ENCODE results near the gene KCNIP1.
A peak's percentile ranks its signal among the peaks of the same experiment; 100 is the strongest.

KCNIP1 gene

DNA sequence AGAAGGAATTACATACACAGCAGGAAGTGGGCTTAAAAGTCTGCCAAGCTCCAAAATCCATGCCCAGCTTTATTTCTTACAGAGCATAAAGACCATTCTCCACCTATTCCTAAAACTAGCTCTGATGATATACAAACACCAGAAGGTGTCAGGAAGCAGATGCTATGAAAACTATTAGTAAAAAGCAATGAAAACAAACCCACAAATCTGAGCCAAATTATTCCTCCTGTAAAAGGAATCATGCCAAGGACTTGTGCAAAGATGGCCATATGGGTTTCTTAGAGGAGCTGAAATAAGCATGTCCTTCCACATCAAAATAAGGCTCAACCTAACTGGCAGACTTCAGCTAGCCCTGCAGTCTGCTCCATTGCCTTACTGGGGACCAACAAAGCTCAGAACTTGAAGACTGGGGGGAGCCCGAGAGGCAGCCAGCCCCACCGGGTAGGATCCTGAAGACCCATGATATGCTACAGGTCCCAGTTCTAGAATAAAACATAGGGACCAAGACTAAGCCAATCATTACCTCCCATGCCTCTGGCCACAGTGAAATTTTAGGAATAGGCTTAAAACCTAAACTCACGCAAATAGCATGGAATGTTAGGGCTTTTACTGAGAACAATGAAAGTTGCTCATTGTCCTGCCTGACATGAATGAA, 236.9 kb downstream of the KCNIP1 start:
- H3K9me3 ChIP-seq (ENCODE audit: control insufficient read depth, low read length) = no peaks in the 10 kb centered on the region
- no peak overlapping the region for H3K27ac ChIP-seq (ENCODE audit: insufficient read depth, low read depth, low read length, poor library complexity, severe bottlenecking)
- H3K4me3 ChIP-seq (ENCODE audit: insufficient read depth, low read depth, low read length) = no peak overlapping the region
- no peaks in the 10 kb centered on the region for H3K36me3 ChIP-seq (ENCODE audit: control insufficient read depth, insufficient read depth, low read length)
- H3K27me3 ChIP-seq (ENCODE audit: control insufficient read depth, insufficient read depth, low read length, poor library complexity, severe bottlenecking) = peaks cover 17% of the 10 kb centered on the region
- WGBS, 2 experiments = 68 to 73% methylated on average over 3 of the region's 3 CpGs
- no peaks in the 10 kb centered on the region for H3K4me1 ChIP-seq (ENCODE audit: control insufficient read depth, insufficient read depth, low read length)

DNA sequence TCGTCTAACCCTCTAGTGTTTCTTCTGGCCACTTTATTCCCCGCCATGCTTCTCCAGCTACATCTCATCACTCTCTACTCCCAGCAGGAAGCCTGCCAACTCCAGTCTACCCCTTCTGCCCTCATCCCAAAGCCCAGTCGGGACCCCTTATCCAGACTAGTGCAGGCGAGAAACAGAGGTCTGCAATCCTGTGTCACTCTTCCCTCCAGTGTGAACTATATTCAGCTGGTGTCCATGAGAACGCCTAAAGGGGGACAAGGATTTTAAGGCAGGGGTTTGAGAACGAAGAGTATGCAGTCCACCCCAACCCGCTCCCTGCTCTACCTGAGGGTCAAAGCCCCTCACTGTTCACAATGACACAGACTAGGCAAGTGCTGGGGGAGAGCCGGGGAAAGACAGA, 238.0 kb downstream of the KCNIP1 start:
- 92 to 93% methylated on average over 8 of the region's 8 CpGs for WGBS, 2 experiments
- Histone ChIP-seq H3K27ac (ENCODE audit: insufficient read depth, low read depth, low read length, poor library complexity, severe bottlenecking) (no peak overlapping the region), H3K27me3 (ENCODE audit: control insufficient read depth, insufficient read depth, low read length, poor library complexity, severe bottlenecking) (peaks cover 17% of the 10 kb centered on the region), H3K4me1 (ENCODE audit: control insufficient read depth, insufficient read depth, low read length) (peaks cover 8% of the 10 kb centered on the region), H3K4me3 (ENCODE audit: insufficient read depth, low read depth, low read length) (no peak overlapping the region), H3K9me3 (ENCODE audit: control insufficient read depth, low read length) (no peaks in the 10 kb centered on the region), H3K36me3 (ENCODE audit: control insufficient read depth, insufficient read depth, low read length) (no peaks in the 10 kb centered on the region)

- H3K27me3 ChIP-seq (ENCODE audit: control insufficient read depth, insufficient read depth, low read length, poor library complexity, severe bottlenecking) = peaks cover 17% of the 10 kb centered on the region
- WGBS, 2 experiments = 9 to 11% methylated on average over 12 of the region's 12 CpGs
- no peak overlapping the region for H3K27ac ChIP-seq (ENCODE audit: insufficient read depth, low read depth, low read length, poor library complexity, severe bottlenecking)
- no peaks in the 10 kb centered on the region for H3K36me3 ChIP-seq (ENCODE audit: control insufficient read depth, insufficient read depth, low read length)
- no peaks in the 10 kb centered on the region for H3K9me3 ChIP-seq (ENCODE audit: control insufficient read depth, low read length)
- H3K4me3 ChIP-seq (ENCODE audit: insufficient read depth, low read depth, low read length) = peak overlapping the region; percentile 27
- peaks cover 8% of the 10 kb centered on the region for H3K4me1 ChIP-seq (ENCODE audit: control insufficient read depth, insufficient read depth, low read length)
Observed at GRCh38 chr5:170743876-170744212, 240.0 kb downstream of the KCNIP1 start.

- no peaks in the 10 kb centered on the region for H3K36me3 ChIP-seq (ENCODE audit: control insufficient read depth, insufficient read depth, low read length)
- no peaks in the 10 kb centered on the region for H3K9me3 ChIP-seq (ENCODE audit: control insufficient read depth, low read length)
- peak overlapping the region; percentile 26 for H3K27ac ChIP-seq (ENCODE audit: insufficient read depth, low read depth, low read length, poor library complexity, severe bottlenecking)
- no peak overlapping the region for H3K4me3 ChIP-seq (ENCODE audit: insufficient read depth, low read depth, low read length)
- WGBS, 2 experiments = 31 to 32% methylated on average over 12 of the region's 12 CpGs
- H3K27me3 ChIP-seq (ENCODE audit: control insufficient read depth, insufficient read depth, low read length, poor library complexity, severe bottlenecking) = peaks cover 17% of the 10 kb centered on the region
- H3K4me1 ChIP-seq (ENCODE audit: control insufficient read depth, insufficient read depth, low read length) = peaks cover 8% of the 10 kb centered on the region
Observed at GRCh38 chr5:170745481-170746071, 241.8 kb downstream of the KCNIP1 start.

DNA sequence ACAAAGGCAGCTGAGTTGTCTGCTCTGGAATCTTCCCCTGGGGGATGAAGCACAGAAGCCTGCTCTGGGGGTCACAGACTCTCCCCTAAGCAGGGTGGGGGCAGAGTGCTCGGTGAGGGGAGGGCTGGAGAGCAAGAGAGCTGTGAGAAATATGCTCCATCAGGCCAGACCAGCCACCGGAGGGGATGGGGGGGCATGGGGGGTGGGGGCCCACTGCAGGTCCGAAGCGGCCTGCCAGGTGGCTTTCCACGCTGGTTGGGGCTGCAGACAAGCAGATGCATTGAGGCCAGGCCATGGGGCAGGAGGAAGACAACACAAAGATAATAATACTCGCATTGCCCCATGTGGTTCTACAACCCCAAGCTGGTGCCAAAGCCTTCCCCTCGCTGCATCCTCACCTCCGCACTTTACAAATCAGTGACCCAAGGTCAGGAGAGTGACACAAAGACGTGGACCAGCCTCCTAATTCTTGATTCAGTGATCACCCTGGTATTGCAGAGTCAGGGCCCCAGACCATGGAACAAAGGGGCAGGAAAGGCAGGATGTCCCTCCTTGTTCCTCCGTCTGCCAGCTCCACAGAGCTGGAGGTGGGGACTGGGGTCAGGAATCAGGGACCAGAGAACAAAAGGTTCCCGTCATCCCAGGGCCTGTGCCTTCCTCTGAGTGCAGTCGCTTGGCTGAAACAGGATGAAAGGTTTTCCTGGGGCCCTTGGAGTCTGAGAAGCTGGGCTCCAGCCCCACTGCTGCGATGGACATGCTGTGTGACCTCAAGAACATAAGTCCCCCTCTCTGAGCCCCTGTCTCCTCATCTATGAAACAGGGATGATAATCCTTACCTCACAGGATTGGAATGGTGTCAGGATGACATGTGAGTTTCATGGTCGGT, 242.5 kb downstream of the KCNIP1 start:
- peaks cover 17% of the 10 kb centered on the region for H3K27me3 ChIP-seq (ENCODE audit: control insufficient read depth, insufficient read depth, low read length, poor library complexity, severe bottlenecking)
- peaks cover 8% of the 10 kb centered on the region for H3K4me1 ChIP-seq (ENCODE audit: control insufficient read depth, insufficient read depth, low read length)
- no peaks in the 10 kb centered on the region for H3K9me3 ChIP-seq (ENCODE audit: control insufficient read depth, low read length)
- peak overlapping the region; percentile 26 for H3K27ac ChIP-seq (ENCODE audit: insufficient read depth, low read depth, low read length, poor library complexity, severe bottlenecking)
- WGBS, 2 experiments = 69 to 70% methylated on average over 14 of the region's 14 CpGs
- H3K4me3 ChIP-seq (ENCODE audit: insufficient read depth, low read depth, low read length) = no peak overlapping the region
- H3K36me3 ChIP-seq (ENCODE audit: control insufficient read depth, insufficient read depth, low read length) = no peaks in the 10 kb centered on the region

GRCh38 chr5:170746961-170747340, 243.1 kb downstream of the KCNIP1 start:
- H3K27ac ChIP-seq (ENCODE audit: insufficient read depth, low read depth, low read length, poor library complexity, severe bottlenecking) = no peak overlapping the region
- peaks cover 8% of the 10 kb centered on the region for H3K4me1 ChIP-seq (ENCODE audit: control insufficient read depth, insufficient read depth, low read length)
- no peaks in the 10 kb centered on the region for H3K9me3 ChIP-seq (ENCODE audit: control insufficient read depth, low read length)
- H3K36me3 ChIP-seq (ENCODE audit: control insufficient read depth, insufficient read depth, low read length) = no peaks in the 10 kb centered on the region
- WGBS, 2 experiments = 87 to 88% methylated on average over 11 of the region's 11 CpGs
- H3K4me3 ChIP-seq (ENCODE audit: insufficient read depth, low read depth, low read length) = no peak overlapping the region
- H3K27me3 ChIP-seq (ENCODE audit: control insufficient read depth, insufficient read depth, low read length, poor library complexity, severe bottlenecking) = peaks cover 17% of the 10 kb centered on the region

- Histone ChIP-seq H3K27ac (ENCODE audit: insufficient read depth, low read depth, low read length, poor library complexity, severe bottlenecking) (no peak overlapping the region), H3K4me1 (ENCODE audit: control insufficient read depth, insufficient read depth, low read length) (peaks cover 8% of the 10 kb centered on the region), H3K27me3 (ENCODE audit: control insufficient read depth, insufficient read depth, low read length, poor library complexity, severe bottlenecking) (peaks cover 17% of the 10 kb centered on the region), H3K4me3 (ENCODE audit: insufficient read depth, low read depth, low read length) (no peak overlapping the region), H3K9me3 (ENCODE audit: control insufficient read depth, low read length) (no peaks in the 10 kb centered on the region), H3K36me3 (ENCODE audit: control insufficient read depth, insufficient read depth, low read length) (no peaks in the 10 kb centered on the region)
- WGBS, 2 experiments = 81 to 100% methylated on average over 1 of the region's 1 CpG
Observed at GRCh38 chr5:170747357-170747756, 243.5 kb downstream of the KCNIP1 start.

- no peaks in the 10 kb centered on the region for H3K36me3 ChIP-seq (ENCODE audit: control insufficient read depth, insufficient read depth, low read length)
- H3K27ac ChIP-seq (ENCODE audit: insufficient read depth, low read depth, low read length, poor library complexity, severe bottlenecking) = no peak overlapping the region
- peaks cover 17% of the 10 kb centered on the region for H3K27me3 ChIP-seq (ENCODE audit: control insufficient read depth, insufficient read depth, low read length, poor library complexity, severe bottlenecking)
- 85% methylated on average over 10 of the region's 10 CpGs for WGBS, 2 experiments
- no peaks in the 10 kb centered on the region for H3K9me3 ChIP-seq (ENCODE audit: control insufficient read depth, low read length)
- no peak overlapping the region for H3K4me3 ChIP-seq (ENCODE audit: insufficient read depth, low read depth, low read length)
- peaks cover 8% of the 10 kb centered on the region for H3K4me1 ChIP-seq (ENCODE audit: control insufficient read depth, insufficient read depth, low read length)
Observed at GRCh38 chr5:170747851-170748250, 244.0 kb downstream of the KCNIP1 start.

- H3K4me1 ChIP-seq (ENCODE audit: control insufficient read depth, insufficient read depth, low read length) = peaks cover 8% of the 10 kb centered on the region
- H3K9me3 ChIP-seq (ENCODE audit: control insufficient read depth, low read length) = no peaks in the 10 kb centered on the region
- no peaks in the 10 kb centered on the region for H3K36me3 ChIP-seq (ENCODE audit: control insufficient read depth, insufficient read depth, low read length)
- 65 to 69% methylated on average over 12 to 13 of the region's 13 CpGs for WGBS, 2 experiments
- no peak overlapping the region for H3K27ac ChIP-seq (ENCODE audit: insufficient read depth, low read depth, low read length, poor library complexity, severe bottlenecking)
- H3K4me3 ChIP-seq (ENCODE audit: insufficient read depth, low read depth, low read length) = no peak overlapping the region
- peaks cover 12% of the 10 kb centered on the region for H3K27me3 ChIP-seq (ENCODE audit: control insufficient read depth, insufficient read depth, low read length, poor library complexity, severe bottlenecking)
Observed at GRCh38 chr5:170748951-170749471, 245.2 kb downstream of the KCNIP1 start.

- peaks cover 7% of the 10 kb centered on the region for H3K27me3 ChIP-seq (ENCODE audit: control insufficient read depth, insufficient read depth, low read length, poor library complexity, severe bottlenecking)
- H3K27ac ChIP-seq (ENCODE audit: insufficient read depth, low read depth, low read length, poor library complexity, severe bottlenecking) = no peak overlapping the region
- H3K4me3 ChIP-seq (ENCODE audit: insufficient read depth, low read depth, low read length) = no peak overlapping the region
- peaks cover 8% of the 10 kb centered on the region for H3K4me1 ChIP-seq (ENCODE audit: control insufficient read depth, insufficient read depth, low read length)
- no peaks in the 10 kb centered on the region for H3K36me3 ChIP-seq (ENCODE audit: control insufficient read depth, insufficient read depth, low read length)
- H3K9me3 ChIP-seq (ENCODE audit: control insufficient read depth, low read length) = no peaks in the 10 kb centered on the region
- 91 to 95% methylated on average over 7 of the region's 7 CpGs for WGBS, 2 experiments
Observed at GRCh38 chr5:170749911-170750431, 246.2 kb downstream of the KCNIP1 start.
